Tibial nerve (tissue), 4 donors: Measurements from ENCODE around the gene SPDL1. TPM values are rescaled to one million over a fixed set of nuclear protein-coding genes. Genes with fewer than 3 reads are reported as not detected.

Experiments used
- DNase-seq, 2 donors: peaks; one replicate each; pipeline ENCODE4 v3.0.0-alpha.2; 2019; ENCODE audit warnings: low spot score in 2 of 2
- H3K27ac ChIP-seq, 4 donors: fragments of 200-600 bp; sonication (generic) in 3 of 4; one replicate each; pipeline ENCODE4 v1.5.1; 2017 to 2019; ENCODE audit warnings: mild to moderate bottlenecking in 1 of 4
- H3K27me3 ChIP-seq, 2 donors: fragments of 200-600 bp; sonication (generic) in 1 of 2; one replicate each; pipeline versions ENCODE4 v1.5.1 to v1.6.0; 2017 to 2019
- H3K36me3 ChIP-seq, 3 donors: fragments of 200-600 bp; sonication (generic); one replicate each; pipeline ENCODE4 v1.5.1; 2018 to 2019
- H3K4me1 ChIP-seq, 4 donors: fragments of 200-600 bp; sonication (generic) in 3 of 4; one replicate each; pipeline ENCODE4 v1.5.1; 2017 to 2019
- H3K4me3 ChIP-seq, 4 donors: fragments of 200-600 bp; sonication (generic) in 3 of 4; one replicate each; pipeline ENCODE4 v1.5.1; 2017 to 2019; ENCODE audit warnings: mild to moderate bottlenecking in 1 of 4, moderate library complexity in 1 of 4
- H3K9me3 ChIP-seq, 4 donors: fragments of 200-600 bp; sonication (generic) in 3 of 4; one replicate each; pipeline ENCODE4 v1.5.1; 2017 to 2019
- EP300 ChIP-seq, 2 donors: sonication (generic); formaldehyde crosslinking; IDR thresholded peaks; one replicate each; pipeline ENCODE4 v1.6.1; 2017; ENCODE audit warnings: antibody characterized with exemption in 2 of 2, mild to moderate bottlenecking in 1 of 2
- POLR2A ChIP-seq, 2 donors: fragments of 450-650 bp; IDR thresholded peaks; one replicate each; pipeline ENCODE4 v1.6.1; 2017; ENCODE audit warnings: antibody characterized with exemption in 2 of 2, mild to moderate bottlenecking in 2 of 2, moderate library complexity in 2 of 2
- WGBS, 2 donors: methylation state at CpG; one replicate each; pipeline ENCODE4 v1.1.5; 2018; 5-methylcytosine and 5-hydroxymethylcytosine counted together
- total RNA-seq, 4 donors: library from RNA; depleted of rRNA; stranded (reverse); fragments of >200 nt; gene quantifications; one replicate each; pipeline ENCODE4 v1.1.0, GENCODE V29; 2016
- TF ChIP-seq, protein P1 (sequence below), 5 experiments: fragments of 200-600 bp in 3 of 5; fragments of 450-650 bp in 2 of 5; sonication (generic) in 3 of 5; IDR thresholded peaks; one replicate each; pipeline ENCODE4 v1.5.1; 2016 to 2019; ENCODE audit warnings: antibody characterized with exemption in 5 of 5, mild to moderate bottlenecking in 3 of 5, moderate library complexity in 2 of 5

The SPDL1 gene
- total RNA-seq, 4 donors from 2014 or later = 8.1 to 15.6 (median 11.7) TPM

GRCh38 chr5:169554251-169554650 lies 29.3 kb upstream of the SPDL1 start:
- Histone ChIP-seq H3K4me3 (no peak overlapping the region), H3K27me3 (no peaks in the 10 kb centered on the region), H3K9me3 (peaks cover 0 to 24% (median 2%) of the 10 kb centered on the region in 4 donors), H3K4me1 (no peaks in the 10 kb centered on the region), H3K36me3 (no peaks in the 10 kb centered on the region), H3K27ac (no peak overlapping the region)
- TF ChIP-seq POLR2A (IDR thresholded peaks at IDR 0.05) = no peak
- TF ChIP-seq, protein P1, sequence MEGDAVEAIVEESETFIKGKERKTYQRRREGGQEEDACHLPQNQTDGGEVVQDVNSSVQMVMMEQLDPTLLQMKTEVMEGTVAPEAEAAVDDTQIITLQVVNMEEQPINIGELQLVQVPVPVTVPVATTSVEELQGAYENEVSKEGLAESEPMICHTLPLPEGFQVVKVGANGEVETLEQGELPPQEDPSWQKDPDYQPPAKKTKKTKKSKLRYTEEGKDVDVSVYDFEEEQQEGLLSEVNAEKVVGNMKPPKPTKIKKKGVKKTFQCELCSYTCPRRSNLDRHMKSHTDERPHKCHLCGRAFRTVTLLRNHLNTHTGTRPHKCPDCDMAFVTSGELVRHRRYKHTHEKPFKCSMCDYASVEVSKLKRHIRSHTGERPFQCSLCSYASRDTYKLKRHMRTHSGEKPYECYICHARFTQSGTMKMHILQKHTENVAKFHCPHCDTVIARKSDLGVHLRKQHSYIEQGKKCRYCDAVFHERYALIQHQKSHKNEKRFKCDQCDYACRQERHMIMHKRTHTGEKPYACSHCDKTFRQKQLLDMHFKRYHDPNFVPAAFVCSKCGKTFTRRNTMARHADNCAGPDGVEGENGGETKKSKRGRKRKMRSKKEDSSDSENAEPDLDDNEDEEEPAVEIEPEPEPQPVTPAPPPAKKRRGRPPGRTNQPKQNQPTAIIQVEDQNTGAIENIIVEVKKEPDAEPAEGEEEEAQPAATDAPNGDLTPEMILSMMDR (IDR thresholded peaks at IDR 0.05) = no peak
- TF ChIP-seq EP300 (IDR thresholded peaks at IDR 0.05) = no peak
- no peak for DNase-seq
- WGBS, 2 donors = 83 to 94% methylated on average over 1 of the region's 1 CpG

DNA sequence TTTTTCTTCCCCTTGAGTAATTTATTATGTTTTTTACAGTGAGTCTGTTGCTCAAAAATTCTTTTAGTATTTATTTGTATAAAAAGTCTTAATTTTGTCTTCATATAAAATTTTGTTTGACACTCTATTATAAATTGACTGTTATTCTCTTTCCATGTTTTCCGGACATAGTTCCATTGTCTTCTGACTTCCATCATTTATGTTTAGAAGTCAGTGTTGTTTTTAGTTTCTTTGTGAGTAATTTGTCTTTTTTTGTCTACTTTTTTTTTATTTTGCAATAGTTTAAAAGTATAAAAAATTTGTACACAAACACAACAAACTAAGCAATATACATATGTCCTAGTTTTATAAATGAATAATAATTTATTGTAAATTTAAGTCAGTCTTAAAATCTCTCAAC lies 25.7 kb upstream of the SPDL1 start:
- TF ChIP-seq, protein P1 (IDR thresholded peaks at IDR 0.05) = no peak
- TF ChIP-seq EP300 (IDR thresholded peaks at IDR 0.05) = no peak
- TF ChIP-seq POLR2A (IDR thresholded peaks at IDR 0.05) = no peak
- Histone ChIP-seq H3K9me3 (peaks cover 0 to 24% (median 2%) of the 10 kb centered on the region in 4 donors), H3K4me1 (no peaks in the 10 kb centered on the region), H3K27me3 (no peaks in the 10 kb centered on the region), H3K4me3 (no peak overlapping the region), H3K36me3 (no peaks in the 10 kb centered on the region), H3K27ac (no peak overlapping the region)
- WGBS, 2 donors = 86% methylated on average over 1 of the region's 1 CpG
- no peak for DNase-seq

- Histone ChIP-seq H3K36me3 (no peaks in the 10 kb centered on the region), H3K27me3 (no peaks in the 10 kb centered on the region), H3K9me3 (peaks cover 0 to 18% (median 2%) of the 10 kb centered on the region in 4 donors), H3K27ac (no peak overlapping the region), H3K4me3 (no peak overlapping the region), H3K4me1 (no peaks in the 10 kb centered on the region)
- WGBS, 2 donors = 34 to 47% methylated on average over 2 of the region's 2 CpGs
- TF ChIP-seq, protein P1 (IDR thresholded peaks at IDR 0.05) = no peak
- TF ChIP-seq EP300 (IDR thresholded peaks at IDR 0.05) = no peak
- no peak for TF ChIP-seq POLR2A (IDR thresholded peaks at IDR 0.05)
- no peak for DNase-seq
Observed at GRCh38 chr5:169561893-169562292, 21.7 kb upstream of the SPDL1 start.

GRCh38 chr5:169563369-169563768 lies 20.2 kb upstream of the SPDL1 start:
- Histone ChIP-seq H3K27me3 (no peaks in the 10 kb centered on the region), H3K4me3 (no peak overlapping the region), H3K4me1 (no peaks in the 10 kb centered on the region), H3K27ac (no peak overlapping the region), H3K9me3 (peaks cover 0 to 6% (median 1%) of the 10 kb centered on the region in 4 donors), H3K36me3 (no peaks in the 10 kb centered on the region)
- no peak for DNase-seq
- TF ChIP-seq EP300 (IDR thresholded peaks at IDR 0.05) = no peak
- TF ChIP-seq, protein P1 (IDR thresholded peaks at IDR 0.05) = no peak
- TF ChIP-seq POLR2A (IDR thresholded peaks at IDR 0.05) = no peak
- WGBS, 2 donors = 71 to 84% methylated on average over 1 of the region's 1 CpG

- no peaks in the 10 kb centered on the region for H3K9me3 ChIP-seq
- TF ChIP-seq, protein P1 (IDR thresholded peaks at IDR 0.05) = no peak
- TF ChIP-seq EP300 (IDR thresholded peaks at IDR 0.05) = no peak
- no peak for TF ChIP-seq POLR2A (IDR thresholded peaks at IDR 0.05)
- H3K4me1 ChIP-seq = no peaks in the 10 kb centered on the region
- no peaks in the 10 kb centered on the region for H3K27me3 ChIP-seq
- no peaks in the 10 kb centered on the region for H3K36me3 ChIP-seq
- DNase-seq = no peak
- H3K27ac ChIP-seq = no peak overlapping the region
- 44 to 57% methylated on average over 1 of the region's 1 CpG for WGBS, 2 donors
- H3K4me3 ChIP-seq = no peak overlapping the region
Observed at GRCh38 chr5:169566202-169566601, 17.4 kb upstream of the SPDL1 start.
